Raji (cell line): ENCODE results near the gene MTHFR.

Experiments used
- POLR2A ChIP-seq: IDR thresholded peaks from 2 replicates; pipeline ENCODE4 v1.6.1; 2011; ENCODE audit warnings: low read depth, low read length, control low read depth; ENCODE audit not compliant: insufficient read depth

MTHFR gene

GRCh38 chr1:11790880-11791715 lies 14.7 kb downstream of the MTHFR start:
- no peak for TF ChIP-seq POLR2A

GRCh38 chr1:11790101-11790879 lies 15.5 kb downstream of the MTHFR start:
- no peak for TF ChIP-seq POLR2A

- no peak for TF ChIP-seq POLR2A
These were observed 16.4 kb downstream of the MTHFR start for GRCh38 chr1:11789126-11790067.

GRCh38 chr1:11788549-11789053 lies 17.2 kb downstream of the MTHFR start:
- TF ChIP-seq POLR2A: no peak

- TF ChIP-seq POLR2A: no peak
These were observed 17.8 kb downstream of the MTHFR start for GRCh38 chr1:11787804-11788436.

- no peak for TF ChIP-seq POLR2A
These were observed 18.4 kb downstream of the MTHFR start for GRCh38 chr1:11787251-11787803.

GRCh38 chr1:11786168-11786567 lies 19.6 kb downstream of the MTHFR start:
- TF ChIP-seq POLR2A: no peak; the same call in 1 of the 2 replicates

- no peak; the same call in 1 of the 2 replicates for TF ChIP-seq POLR2A
These were observed 20.6 kb downstream of the MTHFR start for GRCh38 chr1:11784993-11785769.

GRCh38 chr1:11784256-11784992 lies 21.3 kb downstream of the MTHFR start:
- no peak for TF ChIP-seq POLR2A

GRCh38 chr1:11783556-11783955 lies 22.2 kb downstream of the MTHFR start:
- TF ChIP-seq POLR2A: no peak

- no peak for TF ChIP-seq POLR2A
These were observed 23.5 kb downstream of the MTHFR start for GRCh38 chr1:11782127-11782708.

- no peak for TF ChIP-seq POLR2A
These were observed 24.5 kb downstream of the MTHFR start for GRCh38 chr1:11781297-11781696.
